GM19372 (cell line): ENCODE measurements around the gene SASH1.

Experiments used
- ATAC-seq: cut with Tn5 transposase; IDR thresholded peaks from one replicate; pipeline ENCODE4 v1.9.1; 2021; ENCODE audit warnings: mild to moderate bottlenecking, low read depth, moderate library complexity; ENCODE audit not compliant: unreplicated experiment

The SASH1 gene

DNA sequence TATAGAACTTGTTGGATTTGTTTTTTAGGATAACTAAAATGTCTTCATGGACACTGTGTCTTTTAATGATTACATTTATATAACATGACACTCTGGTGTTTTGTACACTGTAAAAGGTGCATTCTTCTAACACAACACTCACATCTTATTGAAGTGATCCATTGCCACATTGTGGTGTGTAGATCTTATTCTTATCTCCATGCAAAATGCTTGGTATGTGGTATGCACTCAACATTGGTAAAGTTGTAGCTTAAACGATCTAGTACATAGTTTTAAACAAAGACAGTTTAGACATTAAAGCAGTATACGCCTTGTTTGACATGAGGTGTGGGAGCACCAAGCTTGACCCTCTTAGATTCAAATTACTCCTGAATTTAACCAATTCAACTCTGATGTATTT, 84.7 kb downstream of the SASH1 start:
- ATAC-seq: no peak

GRCh38 chr6:148429423-148429822, 86.8 kb downstream of the SASH1 start:
- ATAC-seq: no peak

DNA sequence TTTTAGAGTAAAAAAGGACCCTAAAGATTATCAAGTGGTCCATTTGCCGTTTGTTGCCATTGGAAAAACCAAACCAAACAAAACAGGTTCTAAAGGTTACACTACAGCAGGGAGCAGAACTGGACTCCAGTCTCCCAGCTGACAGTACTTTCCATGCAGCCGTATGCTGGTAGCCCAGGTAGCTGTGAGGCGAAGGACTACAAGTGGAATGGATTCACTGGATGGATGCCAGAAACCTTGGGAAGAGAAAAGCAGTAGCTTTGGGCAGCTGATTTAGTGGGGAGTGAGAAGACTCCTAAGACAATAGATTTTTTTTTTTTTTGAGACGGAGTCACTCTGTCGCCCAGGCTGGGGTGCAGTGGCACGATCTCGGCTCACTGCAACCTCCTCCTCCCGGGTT, 88.3 kb downstream of the SASH1 start:
- ATAC-seq: no peak

- no peak for ATAC-seq
Measured at GRCh38 chr6:148431413-148431812, 88.8 kb downstream of the SASH1 start.

DNA sequence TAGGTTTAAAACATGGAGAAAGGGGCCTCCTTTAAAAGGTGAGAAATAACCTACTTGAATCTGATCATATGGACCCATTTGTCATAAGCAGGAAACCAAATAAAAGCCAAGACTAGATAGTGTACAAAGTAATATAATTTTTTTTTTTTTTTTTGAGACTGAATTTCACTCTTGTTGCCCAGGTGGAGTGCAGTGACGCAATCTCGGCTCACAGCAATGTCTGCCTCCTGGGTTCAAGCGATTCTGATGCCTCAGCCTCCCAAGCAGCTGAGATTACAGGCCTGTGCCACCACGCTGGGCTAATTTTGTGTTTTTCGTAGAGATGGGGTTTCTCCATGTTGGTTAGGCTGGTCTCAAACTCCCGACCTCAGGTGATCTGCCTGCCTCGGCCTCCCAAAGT, 89.2 kb downstream of the SASH1 start:
- ATAC-seq: no peak

DNA sequence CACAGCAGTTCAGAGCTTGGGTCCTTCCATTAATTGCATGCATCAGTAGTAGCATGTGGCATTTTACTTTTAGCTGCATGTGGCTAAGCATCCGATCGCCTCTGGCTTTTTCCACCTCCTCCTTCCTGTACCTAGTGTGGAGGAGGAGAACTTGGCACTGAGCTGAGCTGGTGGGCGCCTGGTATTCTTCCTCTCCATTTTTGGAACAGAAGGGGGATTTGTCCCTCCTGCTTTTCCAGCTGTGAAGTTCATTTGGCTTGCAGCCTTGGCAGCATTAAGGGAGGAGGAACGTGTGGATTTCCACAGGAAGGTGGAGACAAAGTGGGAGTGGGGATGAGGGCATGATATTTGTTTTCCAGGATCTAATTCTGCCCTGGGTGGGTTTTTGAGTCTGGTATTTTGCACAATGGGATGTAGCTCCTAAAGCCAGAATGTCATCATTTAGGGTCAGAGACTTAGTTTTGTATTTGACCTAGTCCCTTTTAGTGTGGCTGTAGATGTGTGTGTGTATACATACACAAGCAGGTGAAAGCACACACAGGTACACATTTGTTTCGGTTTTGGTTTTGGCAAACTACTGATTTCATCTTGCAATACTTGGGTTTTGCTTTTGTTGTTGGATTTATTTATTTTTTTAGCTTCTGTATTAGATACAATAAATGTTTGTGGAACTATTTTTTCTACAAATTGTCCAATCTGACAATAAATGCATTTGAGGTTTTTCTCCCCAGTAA, 90.0 kb downstream of the SASH1 start:
- no peak for ATAC-seq

- ATAC-seq: no peak
Measured at GRCh38 chr6:148435386-148435785, 92.7 kb downstream of the SASH1 start.

- no peak for ATAC-seq
Measured at GRCh38 chr6:148436466-148436865, 93.8 kb downstream of the SASH1 start.

- ATAC-seq: no peak
Measured at GRCh38 chr6:148438632-148439031, 96.0 kb downstream of the SASH1 start.

GRCh38 chr6:148440016-148440415, 97.4 kb downstream of the SASH1 start:
- ATAC-seq: no peak

GRCh38 chr6:148440877-148441453, 98.3 kb downstream of the SASH1 start:
- no peak for ATAC-seq

GRCh38 chr6:148441454-148441911, 98.8 kb downstream of the SASH1 start:
- ATAC-seq: peak; percentile 80

GRCh38 chr6:148443798-148444560, 101.3 kb downstream of the SASH1 start:
- no peak for ATAC-seq

DNA sequence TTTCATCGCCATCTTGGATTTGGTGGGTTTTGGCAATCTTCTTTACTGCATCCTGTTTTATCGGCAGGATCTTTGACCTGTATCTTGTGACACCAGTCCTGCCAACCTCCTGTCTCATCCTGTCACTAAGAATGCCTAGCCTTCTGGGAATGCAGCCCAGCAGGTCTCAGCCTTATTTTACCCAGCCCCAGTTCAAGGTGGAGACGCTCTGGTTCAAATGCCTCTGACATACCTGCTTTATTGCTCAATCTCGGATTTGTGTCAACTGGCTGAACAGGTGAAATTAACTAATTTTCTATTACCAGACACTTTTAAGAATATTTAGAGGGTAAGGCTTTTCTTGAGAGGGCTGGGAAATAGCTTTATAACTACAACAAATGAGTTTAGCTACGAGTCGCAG, 102.5 kb downstream of the SASH1 start:
- ATAC-seq: no peak

GRCh38 chr6:148445620-148446019, 103.0 kb downstream of the SASH1 start:
- no peak for ATAC-seq

GRCh38 chr6:148446681-148447080, 104.0 kb downstream of the SASH1 start:
- no peak for ATAC-seq

GRCh38 chr6:148447521-148448230, 105.0 kb downstream of the SASH1 start:
- ATAC-seq: no peak

- no peak for ATAC-seq
Measured at GRCh38 chr6:148448369-148449012, 105.9 kb downstream of the SASH1 start.

GRCh38 chr6:148450866-148451265, 108.2 kb downstream of the SASH1 start:
- no peak for ATAC-seq

GRCh38 chr6:148451690-148452089, 109.1 kb downstream of the SASH1 start:
- no peak for ATAC-seq
